Activated CD8-positive, alpha-beta T cell treated with anti-CD3 and anti-CD28 coated beads for 36 hours (primary cell): ENCODE data around the gene TNFRSF11A. TPM values are rescaled to one million over a fixed set of nuclear protein-coding genes. Genes with fewer than 3 reads are reported as not detected.

Experiments used
- ATAC-seq: fragments of 200-7000 bp; cut with Tn5 transposase; one replicate; pipeline ENCODE4 v1.10.0; 2021; ENCODE audit warnings: mild to moderate bottlenecking, moderate library complexity
- CTCF ChIA-PET: fragments of 350-600 bp; sonication (Branson Sonifier 250); formaldehyde crosslinking; loops from one replicate; lab custom pipeline; 2021; ENCODE audit warnings: antibody characterized with exemption; lab: Charles Lee
- POLR2A ChIA-PET: fragments of 350-600 bp; sonication (Branson Sonifier 250); formaldehyde crosslinking; loops from one replicate; lab custom pipeline; 2021; ENCODE audit warnings: antibody characterized with exemption; lab: Charles Lee
- DNase-seq: peaks from one replicate; pipeline ENCODE4 v3.0.0-alpha.2; 2020
- H3K27ac Mint-ChIP-seq: one replicate; pipeline ENCODE4 v1.8.0; 2021; ENCODE audit warnings: mild to moderate bottlenecking, mixed read lengths
- H3K27me3 Mint-ChIP-seq: one replicate; pipeline ENCODE4 v1.8.0; 2021; ENCODE audit warnings: mixed read lengths
- H3K36me3 Mint-ChIP-seq: one replicate; pipeline ENCODE4 v1.8.0; 2021; ENCODE audit warnings: low read depth, mixed read lengths
- H3K4me1 Mint-ChIP-seq: one replicate; pipeline ENCODE4 v1.8.0; 2021; ENCODE audit warnings: low read depth, mixed read lengths
- H3K4me3 Mint-ChIP-seq: one replicate; pipeline ENCODE4 v1.8.0; 2021; ENCODE audit warnings: mild to moderate bottlenecking, moderate library complexity, mixed read lengths
- H3K9me3 Mint-ChIP-seq: one replicate; pipeline ENCODE4 v1.8.0; 2021; ENCODE audit warnings: mixed read lengths
- intact Hi-C: fragments of 100-400 bp; cut with micrococcal nuclease; formaldehyde crosslinking; loops from one replicate; pipeline ENCODE4 v1.10.0; 2022
- total RNA-seq, 2 experiments: library from RNA; stranded (reverse); gene quantifications; one replicate each; pipeline ENCODE4 v1.2.3, GENCODE V29; 2021
- TF ChIP-seq, protein P1 (sequence below): fragments of 200-600 bp; IDR thresholded peaks from one replicate; pipeline ENCODE4 v1.8.0; 2022; ENCODE audit warnings: antibody characterized with exemption, mild to moderate bottlenecking

TNFRSF11A gene
- total RNA-seq, 2 experiments from 2014 or later: 7.3 to 8.0 TPM

DNA sequence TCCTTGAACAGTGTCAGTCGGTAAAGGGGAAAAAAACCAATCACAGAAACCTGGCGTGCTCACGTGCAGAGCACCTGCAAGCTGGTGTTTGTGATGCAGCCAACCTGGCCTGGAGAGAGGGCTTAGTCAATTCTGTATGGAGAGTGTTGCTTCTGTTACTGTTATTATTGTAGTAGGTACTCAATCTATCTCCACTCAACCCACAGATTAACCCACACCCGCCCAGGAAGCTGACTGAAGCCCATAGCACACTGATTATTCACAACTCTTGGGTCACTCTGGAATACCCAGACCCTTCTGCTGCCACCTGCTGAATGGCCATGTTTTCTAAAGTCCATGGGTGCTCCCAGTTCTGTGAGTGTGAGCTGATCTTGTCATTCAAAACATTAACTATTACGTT is 53.9 kb downstream of the TNFRSF11A start:
- TF ChIP-seq, protein P1, sequence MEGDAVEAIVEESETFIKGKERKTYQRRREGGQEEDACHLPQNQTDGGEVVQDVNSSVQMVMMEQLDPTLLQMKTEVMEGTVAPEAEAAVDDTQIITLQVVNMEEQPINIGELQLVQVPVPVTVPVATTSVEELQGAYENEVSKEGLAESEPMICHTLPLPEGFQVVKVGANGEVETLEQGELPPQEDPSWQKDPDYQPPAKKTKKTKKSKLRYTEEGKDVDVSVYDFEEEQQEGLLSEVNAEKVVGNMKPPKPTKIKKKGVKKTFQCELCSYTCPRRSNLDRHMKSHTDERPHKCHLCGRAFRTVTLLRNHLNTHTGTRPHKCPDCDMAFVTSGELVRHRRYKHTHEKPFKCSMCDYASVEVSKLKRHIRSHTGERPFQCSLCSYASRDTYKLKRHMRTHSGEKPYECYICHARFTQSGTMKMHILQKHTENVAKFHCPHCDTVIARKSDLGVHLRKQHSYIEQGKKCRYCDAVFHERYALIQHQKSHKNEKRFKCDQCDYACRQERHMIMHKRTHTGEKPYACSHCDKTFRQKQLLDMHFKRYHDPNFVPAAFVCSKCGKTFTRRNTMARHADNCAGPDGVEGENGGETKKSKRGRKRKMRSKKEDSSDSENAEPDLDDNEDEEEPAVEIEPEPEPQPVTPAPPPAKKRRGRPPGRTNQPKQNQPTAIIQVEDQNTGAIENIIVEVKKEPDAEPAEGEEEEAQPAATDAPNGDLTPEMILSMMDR: no peak
- intact Hi-C loops: no loop called here
- CTCF ChIA-PET: interaction anchor here (1.1 kb wide), 1 partner anchor 11 kb away, joined by 4 read pairs; no protein-coding TSS in a partner anchor
- Mint-ChIP-seq H3K4me3 (no peak overlapping the region), H3K27ac (no peak overlapping the region), H3K27me3 (no peaks in the 10 kb centered on the region), H3K9me3 (no peaks in the 10 kb centered on the region), H3K36me3 (no peaks in the 10 kb centered on the region), H3K4me1 (peaks cover 3% of the 10 kb centered on the region)
- no peak for ATAC-seq
- POLR2A ChIA-PET: no interaction called here
- no peak for DNase-seq

DNA sequence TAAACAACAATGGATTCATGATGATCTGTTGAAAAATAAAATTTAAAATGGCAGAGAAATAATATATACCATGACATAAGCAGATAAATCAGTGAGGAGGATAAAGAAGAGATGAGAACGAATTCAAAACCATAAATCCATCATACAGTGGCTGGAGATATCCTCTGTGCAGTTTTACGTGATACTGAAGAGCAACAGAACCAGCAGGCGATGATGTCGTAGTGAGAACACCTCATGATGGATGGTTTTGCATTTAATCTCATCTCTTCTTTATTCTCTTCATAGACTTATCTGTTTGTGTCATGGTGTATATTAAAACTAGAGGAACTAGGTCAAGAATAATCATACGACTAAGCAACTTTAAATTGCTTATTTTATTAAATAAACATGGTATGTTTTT is 56.3 kb downstream of the TNFRSF11A start:
- CTCF ChIA-PET: no interaction called here
- Mint-ChIP-seq H3K4me1 (no peaks in the 10 kb centered on the region), H3K27me3 (no peaks in the 10 kb centered on the region), H3K27ac (no peak overlapping the region), H3K4me3 (no peak overlapping the region), H3K9me3 (no peaks in the 10 kb centered on the region), H3K36me3 (no peaks in the 10 kb centered on the region)
- TF ChIP-seq, protein P1: no peak
- intact Hi-C loops: no loop called here
- no peak for DNase-seq
- ATAC-seq: no peak
- POLR2A ChIA-PET: no interaction called here

DNA sequence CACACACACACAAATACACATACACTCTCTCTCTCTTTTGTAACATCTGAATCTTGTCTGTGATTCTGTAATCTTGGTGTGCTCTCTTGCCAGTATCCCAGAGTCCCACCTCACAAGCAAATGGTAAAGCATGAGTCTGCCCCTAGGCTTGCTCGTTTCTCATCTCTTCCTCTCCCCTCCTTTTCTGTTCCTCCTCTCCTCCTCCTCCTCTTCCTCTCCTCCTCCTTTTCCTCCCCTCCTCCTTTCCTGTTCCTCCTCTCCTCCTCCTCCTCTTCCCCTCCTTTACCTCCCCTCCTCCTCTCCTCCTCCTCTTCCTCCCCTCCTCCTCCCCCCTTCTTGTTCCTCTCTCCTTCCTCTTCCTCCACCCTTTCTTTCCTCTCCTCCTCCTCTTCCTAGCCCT is 59.0 kb downstream of the TNFRSF11A start:
- H3K27me3 Mint-ChIP-seq: no peaks in the 10 kb centered on the region
- TF ChIP-seq, protein P1: no peak
- no peaks in the 10 kb centered on the region for H3K9me3 Mint-ChIP-seq
- DNase-seq: no peak
- H3K36me3 Mint-ChIP-seq: no peaks in the 10 kb centered on the region
- H3K4me1 Mint-ChIP-seq: no peaks in the 10 kb centered on the region
- ChIA-PET POLR2A (no interaction called here), CTCF (no interaction called here)
- intact Hi-C loops: no loop called here
- H3K4me3 Mint-ChIP-seq: no peak overlapping the region
- no peak overlapping the region for H3K27ac Mint-ChIP-seq
- ATAC-seq: no peak

DNA sequence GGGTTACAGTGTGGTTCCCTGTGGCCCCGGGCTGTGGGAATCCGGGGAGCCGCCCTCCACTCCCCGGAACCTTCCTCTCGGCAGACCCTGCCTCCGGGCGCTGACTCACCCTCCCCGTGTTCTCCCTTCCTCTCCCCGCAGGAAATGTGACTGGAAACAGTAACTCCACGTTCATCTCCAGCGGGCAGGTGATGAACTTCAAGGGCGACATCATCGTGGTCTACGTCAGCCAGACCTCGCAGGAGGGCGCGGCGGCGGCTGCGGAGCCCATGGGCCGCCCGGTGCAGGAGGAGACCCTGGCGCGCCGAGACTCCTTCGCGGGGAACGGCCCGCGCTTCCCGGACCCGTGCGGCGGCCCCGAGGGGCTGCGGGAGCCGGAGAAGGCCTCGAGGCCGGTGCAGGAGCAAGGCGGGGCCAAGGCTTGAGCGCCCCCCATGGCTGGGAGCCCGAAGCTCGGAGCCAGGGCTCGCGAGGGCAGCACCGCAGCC is 59.5 kb downstream of the TNFRSF11A start:
- no peaks in the 10 kb centered on the region for H3K27me3 Mint-ChIP-seq
- ChIA-PET CTCF (no interaction called here), POLR2A (no interaction called here)
- no peak for DNase-seq
- no peak overlapping the region for H3K4me3 Mint-ChIP-seq
- no peaks in the 10 kb centered on the region for H3K4me1 Mint-ChIP-seq
- TF ChIP-seq, protein P1: no peak
- ATAC-seq: no peak
- no peaks in the 10 kb centered on the region for H3K36me3 Mint-ChIP-seq
- no peaks in the 10 kb centered on the region for H3K9me3 Mint-ChIP-seq
- intact Hi-C loops: no loop called here
- H3K27ac Mint-ChIP-seq: no peak overlapping the region

DNA sequence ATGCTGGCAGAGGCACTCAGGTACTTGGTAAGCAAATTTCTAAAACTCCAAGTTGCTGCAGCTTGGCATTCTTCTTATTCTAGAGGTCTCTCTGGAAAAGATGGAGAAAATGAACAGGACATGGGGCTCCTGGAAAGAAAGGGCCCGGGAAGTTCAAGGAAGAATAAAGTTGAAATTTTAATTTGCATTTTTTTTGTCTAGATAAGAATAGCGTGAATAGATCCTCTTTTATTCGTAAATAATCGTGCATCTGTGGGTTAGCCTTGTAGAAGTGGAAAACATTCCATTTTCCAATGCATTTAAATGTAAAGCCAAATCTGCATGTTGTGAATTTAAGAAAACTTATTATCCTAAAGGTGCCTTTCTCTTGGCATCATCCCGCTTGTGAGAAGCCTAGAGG is 61.0 kb downstream of the TNFRSF11A start:
- ATAC-seq (no peak), DNase-seq (no peak)
- TF ChIP-seq, protein P1: no peak
- H3K27me3 Mint-ChIP-seq: peaks cover 3% of the 10 kb centered on the region
- POLR2A ChIA-PET: no interaction called here
- H3K27ac Mint-ChIP-seq: no peak overlapping the region
- H3K36me3 Mint-ChIP-seq: no peaks in the 10 kb centered on the region
- CTCF ChIA-PET: no interaction called here
- H3K4me3 Mint-ChIP-seq: no peak overlapping the region
- H3K9me3 Mint-ChIP-seq: no peaks in the 10 kb centered on the region
- no peaks in the 10 kb centered on the region for H3K4me1 Mint-ChIP-seq
- intact Hi-C loops: no loop called here
